ENCODE measurements around the gene AKAP7. TPM values are rescaled to one million over a fixed set of nuclear protein-coding genes. Genes with fewer than 3 reads are reported as not detected.
A peak's percentile ranks its signal among the peaks of the same experiment; 100 is the strongest.

AKAP7 gene
- total and polyA plus RNA-seq, 2 experiments from 2014 or later: 18.4 to 54.4 TPM

DNA sequence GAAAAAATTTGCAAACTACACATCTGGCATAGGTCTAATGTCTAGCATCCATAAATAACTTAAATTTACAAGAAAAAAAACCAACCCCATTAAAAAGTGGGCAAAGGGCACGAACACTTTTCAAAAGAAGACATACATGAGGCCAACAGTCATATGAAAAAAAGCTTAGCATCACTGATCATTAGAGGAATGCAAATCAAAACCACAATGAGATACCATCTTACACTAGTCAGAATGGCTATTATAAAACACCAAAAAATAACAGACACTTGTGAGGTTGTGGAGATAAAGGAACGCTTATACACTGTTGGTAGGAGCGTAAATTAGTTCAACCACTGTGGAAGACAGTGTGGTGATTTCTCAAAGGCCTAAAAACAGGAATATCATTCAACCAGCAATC lies 38.5 kb upstream of the AKAP7 start:
- H3K4me3 ChIP-seq: no peak overlapping the region
- no peaks in the 10 kb centered on the region for H3K4me1 ChIP-seq (ENCODE audit: insufficient read depth)
- no peaks in the 10 kb centered on the region for H4K20me1 ChIP-seq (ENCODE audit: insufficient read depth, poor library complexity, severe bottlenecking)
- H3K36me3 ChIP-seq (replicated peaks; ENCODE audit: insufficient read depth, low read depth): no peaks in the 10 kb centered on the region
- H3K4me2 ChIP-seq: no peak overlapping the region
- TF ChIP-seq CTCF (IDR thresholded peaks at IDR 0.05; ENCODE audit: poor library complexity) (no peak), EZH2phosphoT487 (IDR thresholded peaks at IDR 0.05; ENCODE audit: low read depth, severe bottlenecking, unreplicated experiment) (no peak), EZH2 (IDR thresholded peaks at IDR 0.05; ENCODE audit: borderline replicate concordance) (no peak)
- H3K9me2 ChIP-seq (replicated peaks; ENCODE audit: insufficient read depth): no peaks in the 10 kb centered on the region
- WGBS (ENCODE audit: low lambda C conversion rate, missing lambda C conversion rate): 85% methylated on average over 3 of the region's 3 CpGs
- H2AFZ ChIP-seq: no peak overlapping the region
- H3K9me3 ChIP-seq (ENCODE audit: low read depth): no peaks in the 10 kb centered on the region
- H3K27ac ChIP-seq: no peak overlapping the region
- no peak for DNase-seq (ENCODE audit: low spot score)
- no peaks in the 10 kb centered on the region for H3K79me2 ChIP-seq
- no peaks in the 10 kb centered on the region for H3K27me3 ChIP-seq

DNA sequence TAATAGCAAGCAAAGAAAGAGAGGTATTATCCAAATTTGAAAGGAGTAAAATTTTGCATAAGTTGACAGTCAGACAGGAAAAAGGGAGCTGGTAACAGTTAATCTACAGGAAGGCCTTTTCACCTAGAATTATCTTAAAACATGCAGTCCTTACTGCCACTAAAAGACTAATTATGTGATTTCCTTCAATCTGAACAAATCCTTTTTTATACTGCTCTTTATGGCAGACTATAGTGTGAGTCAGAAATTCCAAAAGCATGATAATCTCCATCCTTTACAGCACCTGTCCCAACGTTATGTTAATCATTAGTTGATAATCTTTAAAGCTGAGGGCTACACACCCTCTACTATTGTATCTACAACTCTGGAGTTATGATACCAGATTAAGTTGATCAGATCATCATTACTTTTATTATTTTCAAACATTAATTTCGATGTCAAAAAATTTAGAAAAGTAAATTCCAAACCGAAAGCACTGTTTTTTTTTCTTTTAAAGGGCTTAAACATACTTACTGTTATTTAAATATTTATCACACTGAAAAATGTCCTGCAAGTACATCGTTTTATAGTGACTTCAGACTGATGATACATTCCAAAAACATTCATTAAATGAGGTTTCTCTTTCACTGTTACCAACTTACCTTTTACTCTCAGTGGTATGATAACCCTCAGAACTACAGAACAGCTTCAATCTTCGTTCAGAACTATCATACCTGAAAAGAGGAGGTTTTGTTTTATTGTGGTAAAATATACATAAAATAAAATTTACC lies 33.2 kb upstream of the AKAP7 start:
- H2AFZ ChIP-seq: no peak overlapping the region
- no peak overlapping the region for H3K4me3 ChIP-seq
- H3K4me2 ChIP-seq: peak overlapping the region; percentile 7
- peak; percentile 49 for DNase-seq (ENCODE audit: low spot score)
- H3K9me2 ChIP-seq (replicated peaks; ENCODE audit: insufficient read depth): no peaks in the 10 kb centered on the region
- H4K20me1 ChIP-seq (ENCODE audit: insufficient read depth, poor library complexity, severe bottlenecking): no peaks in the 10 kb centered on the region
- H3K9me3 ChIP-seq (ENCODE audit: low read depth): no peaks in the 10 kb centered on the region
- no peaks in the 10 kb centered on the region for H3K79me2 ChIP-seq
- WGBS (ENCODE audit: low lambda C conversion rate, missing lambda C conversion rate): 67% methylated on average over 5 of the region's 5 CpGs
- no peak for TF ChIP-seq EZH2phosphoT487 (IDR thresholded peaks at IDR 0.05; ENCODE audit: low read depth, severe bottlenecking, unreplicated experiment)
- TF ChIP-seq CTCF (IDR thresholded peaks at IDR 0.05; ENCODE audit: poor library complexity): no peak
- TF ChIP-seq EZH2 (IDR thresholded peaks at IDR 0.05; ENCODE audit: borderline replicate concordance): no peak
- no peaks in the 10 kb centered on the region for H3K36me3 ChIP-seq (replicated peaks; ENCODE audit: insufficient read depth, low read depth)
- peaks cover 4% of the 10 kb centered on the region for H3K4me1 ChIP-seq (ENCODE audit: insufficient read depth)
- peak overlapping the region; percentile 76 for H3K27ac ChIP-seq
- H3K27me3 ChIP-seq: no peaks in the 10 kb centered on the region

DNA sequence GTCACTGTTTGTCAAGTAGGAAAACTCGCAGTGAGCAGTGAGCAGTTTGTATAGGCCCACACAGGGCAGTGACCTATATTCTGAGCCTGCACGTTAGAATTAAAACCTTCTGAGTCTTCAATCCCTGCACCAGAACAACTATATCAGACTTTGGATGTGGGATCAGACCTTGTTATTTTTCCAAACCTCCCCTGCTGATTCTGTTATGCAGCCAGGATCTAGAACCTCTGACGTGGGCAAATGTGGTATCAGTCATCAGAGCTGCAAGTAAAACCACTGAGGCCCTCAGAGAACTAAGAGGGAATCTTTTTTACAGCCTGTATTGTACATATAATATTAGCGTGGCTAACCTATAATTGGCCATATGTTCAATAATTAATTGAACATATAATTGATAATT lies 32.0 kb upstream of the AKAP7 start:
- Histone ChIP-seq H3K36me3 (replicated peaks; ENCODE audit: insufficient read depth, low read depth) (no peaks in the 10 kb centered on the region), H3K4me2 (no peak overlapping the region), H3K9me2 (replicated peaks; ENCODE audit: insufficient read depth) (no peaks in the 10 kb centered on the region), H2AFZ (no peak overlapping the region), H3K9me3 (ENCODE audit: low read depth) (no peaks in the 10 kb centered on the region), H3K4me1 (ENCODE audit: insufficient read depth) (peaks cover 4% of the 10 kb centered on the region), H3K79me2 (no peaks in the 10 kb centered on the region), H3K4me3 (no peak overlapping the region), H3K27me3 (no peaks in the 10 kb centered on the region), H3K27ac (peak overlapping the region; percentile 51), H4K20me1 (ENCODE audit: insufficient read depth, poor library complexity, severe bottlenecking) (no peaks in the 10 kb centered on the region)
- WGBS (ENCODE audit: low lambda C conversion rate, missing lambda C conversion rate): 68% methylated on average over 4 of the region's 4 CpGs
- TF ChIP-seq EZH2phosphoT487 (IDR thresholded peaks at IDR 0.05; ENCODE audit: low read depth, severe bottlenecking, unreplicated experiment): no peak
- no peak for TF ChIP-seq CTCF (IDR thresholded peaks at IDR 0.05; ENCODE audit: poor library complexity)
- no peak for TF ChIP-seq EZH2 (IDR thresholded peaks at IDR 0.05; ENCODE audit: borderline replicate concordance)
- no peak for DNase-seq (ENCODE audit: low spot score)
